Measurements from ENCODE around the gene COL12A1. TPM values are rescaled to one million over a fixed set of nuclear protein-coding genes. Genes with fewer than 3 reads are reported as not detected.

COL12A1 gene
- total RNA-seq, 1 donor from 2014 or later: 1,307 TPM

DNA sequence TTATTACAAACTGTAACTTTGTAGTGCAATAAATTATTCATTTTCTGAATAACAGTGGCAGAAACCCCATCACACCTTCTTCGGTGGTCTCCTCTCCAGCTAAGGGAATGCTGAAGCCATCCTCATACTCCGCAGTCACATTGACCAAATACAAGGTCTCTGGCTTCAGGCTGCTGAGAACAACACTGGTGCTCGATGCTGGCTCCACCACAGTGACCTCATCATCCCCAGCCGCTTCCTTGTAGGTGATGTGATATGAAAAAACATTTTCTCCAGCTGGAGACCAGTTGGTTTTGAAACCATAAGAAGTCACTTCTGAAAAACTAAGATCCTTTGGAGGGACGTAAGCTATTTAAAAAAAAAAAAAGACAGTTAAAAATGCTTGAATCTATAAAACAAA lies 25.0 kb downstream of the COL12A1 start:
- DNase-seq (ENCODE audit: low spot score): no peak

DNA sequence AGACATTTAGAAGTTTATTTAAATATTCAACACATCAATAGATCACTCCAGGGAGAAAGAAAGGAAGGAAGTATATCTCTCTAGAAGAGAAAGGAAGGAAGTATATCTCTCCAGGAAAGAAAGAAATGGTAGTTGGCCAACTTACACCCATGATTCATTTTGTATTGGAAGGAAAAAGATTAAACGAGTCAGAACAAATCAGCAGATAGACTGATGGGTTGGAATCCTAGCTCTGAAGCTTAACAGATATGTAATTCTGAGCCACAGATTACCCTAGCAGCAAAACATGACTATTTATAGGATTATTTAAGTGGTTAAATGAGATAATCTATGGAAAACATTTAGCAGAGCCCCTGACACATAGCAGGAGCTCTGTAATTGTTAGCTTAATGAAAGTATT lies 27.1 kb downstream of the COL12A1 start:
- no peak for DNase-seq (ENCODE audit: low spot score)

DNA sequence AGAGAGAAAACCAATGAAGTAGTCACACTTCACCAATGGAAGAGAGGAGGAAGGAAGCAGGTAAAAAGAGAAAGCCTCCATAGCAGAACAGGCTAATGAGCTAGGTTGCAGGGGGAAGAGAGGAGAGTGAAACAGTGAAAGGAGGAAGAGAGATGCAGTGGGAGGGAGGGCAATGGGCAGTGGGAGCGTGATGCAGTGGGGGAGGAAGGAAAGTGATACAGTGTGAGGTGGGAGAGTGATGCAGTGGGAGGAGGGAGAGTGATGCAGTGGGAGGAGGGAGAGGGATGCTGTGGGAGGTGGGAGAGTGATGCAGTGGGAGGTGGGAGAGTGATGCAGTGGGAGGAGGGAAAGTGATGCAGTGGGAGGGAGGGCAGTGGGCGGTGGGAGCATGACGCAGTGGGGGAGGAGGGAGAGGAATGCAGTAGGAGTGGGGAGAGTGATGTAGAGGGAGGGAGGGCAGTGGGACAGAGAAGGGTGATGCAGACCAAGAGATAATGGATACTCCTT lies 29.7 kb downstream of the COL12A1 start:
- DNase-seq (ENCODE audit: low spot score): no peak

DNA sequence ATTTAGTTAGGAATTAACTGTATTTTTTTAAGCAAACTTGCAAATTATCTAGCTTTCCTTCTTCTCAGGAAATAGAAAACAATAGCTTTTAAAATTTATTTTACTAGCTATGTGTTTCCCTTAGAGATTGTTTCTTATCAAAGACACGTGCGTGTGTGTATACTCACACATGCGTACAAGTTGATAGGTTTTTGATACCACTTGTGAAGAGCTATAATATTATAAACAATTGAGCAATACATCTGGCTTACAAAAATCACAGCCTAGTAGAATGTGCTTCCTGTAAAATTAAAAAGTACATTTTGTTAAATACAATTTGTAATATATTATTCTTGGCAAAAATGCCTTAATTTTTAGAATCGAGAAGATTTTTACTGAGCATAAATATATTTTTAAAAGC lies 33.9 kb downstream of the COL12A1 start:
- no peak for DNase-seq (ENCODE audit: low spot score)

DNA sequence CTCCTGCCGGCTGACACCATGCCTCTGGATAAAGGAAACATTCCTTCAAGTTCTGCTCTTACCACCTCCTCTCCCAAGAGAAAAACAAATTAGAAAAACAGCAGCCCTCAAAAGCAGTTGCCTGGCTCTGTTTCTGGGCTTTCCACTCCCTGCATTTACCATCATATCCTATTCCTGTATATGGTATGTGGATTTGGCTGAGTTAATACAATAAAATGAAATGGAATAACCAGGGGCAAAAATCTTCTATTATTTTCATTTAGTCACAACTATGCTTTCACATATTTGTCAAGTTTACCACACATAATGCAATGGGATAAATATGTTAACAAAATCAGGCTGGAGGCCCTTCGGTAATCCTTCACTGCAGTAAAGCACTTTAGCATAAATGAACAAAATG lies 34.3 kb downstream of the COL12A1 start:
- no peak for DNase-seq (ENCODE audit: low spot score)

DNA sequence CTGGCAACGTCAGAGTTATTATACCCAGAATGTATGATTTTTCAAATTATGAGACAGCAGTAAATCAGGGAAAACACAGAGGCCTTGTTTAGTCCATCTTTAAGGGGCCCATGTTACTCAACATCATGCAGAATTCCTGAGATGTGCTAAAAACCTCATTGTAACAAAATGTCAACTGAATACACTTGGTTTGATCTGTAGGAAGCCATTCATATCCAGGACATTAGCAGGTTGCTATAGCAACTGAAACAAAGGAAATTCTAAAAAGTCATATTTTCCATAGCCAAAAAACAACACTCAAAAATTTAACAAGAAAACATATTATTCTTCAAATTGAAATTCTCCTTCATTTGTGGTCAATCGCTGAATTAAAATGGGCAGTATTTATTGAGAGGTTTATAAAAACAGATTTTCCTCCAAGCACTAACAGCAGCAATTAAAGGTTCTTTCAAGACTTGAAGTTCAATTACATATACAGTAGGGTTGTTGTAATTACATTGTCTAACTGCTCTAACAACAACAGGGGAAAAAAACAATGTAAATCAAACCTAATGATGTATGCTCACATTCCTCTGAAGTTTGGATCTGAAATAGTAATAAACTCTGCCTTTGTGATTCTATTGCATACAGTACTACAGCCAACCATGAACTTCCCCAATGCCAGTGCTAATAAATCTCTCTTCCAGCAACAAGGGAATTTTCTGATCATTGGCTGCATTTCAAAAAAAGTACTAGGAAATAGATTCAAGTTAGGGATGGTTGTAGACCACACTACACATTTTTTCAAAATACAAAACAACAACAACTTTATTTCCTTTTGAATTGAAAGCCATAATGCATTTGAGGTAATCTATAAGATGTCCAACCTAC lies 34.9 kb downstream of the COL12A1 start:
- DNase-seq (ENCODE audit: low spot score): no peak

DNA sequence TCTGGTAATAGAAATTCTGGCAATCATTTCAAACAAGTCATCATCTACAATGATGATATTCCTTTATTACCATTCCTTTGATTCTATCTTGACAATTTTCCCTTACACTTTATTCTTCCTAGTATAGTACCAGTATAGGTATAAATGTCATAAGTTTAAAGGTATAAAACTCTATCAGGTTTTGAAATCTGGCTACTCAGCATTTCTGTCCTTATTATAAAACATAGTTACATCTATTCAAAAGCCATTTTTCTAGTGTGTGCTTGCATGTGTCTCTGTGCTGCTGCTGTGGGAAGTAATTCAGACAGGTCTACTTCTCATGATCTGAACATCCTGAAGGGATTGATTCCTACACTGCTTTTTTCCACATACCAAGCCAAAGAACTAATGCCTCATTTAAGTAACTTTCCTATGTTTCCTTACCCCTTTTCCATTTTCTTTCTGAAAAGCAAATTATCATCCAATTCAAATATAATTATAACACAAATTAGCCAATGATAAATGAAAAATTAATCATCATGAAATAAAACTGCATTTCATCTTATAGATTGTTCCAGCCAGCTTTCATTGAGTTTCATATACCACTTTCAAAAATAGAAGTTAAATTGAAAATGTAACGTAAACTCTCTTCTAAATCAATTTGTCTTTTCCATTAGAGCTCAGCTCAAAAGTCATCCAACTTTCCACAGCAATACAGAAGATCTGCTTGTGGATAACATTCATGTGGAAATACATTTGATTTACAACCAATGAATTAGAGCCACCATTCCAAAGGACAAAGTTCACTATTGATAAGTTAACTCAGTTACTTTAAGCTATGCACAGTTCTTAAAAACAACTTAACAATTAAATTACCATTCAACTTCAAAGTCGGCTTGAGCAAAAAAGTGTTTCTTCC lies 35.9 kb downstream of the COL12A1 start:
- DNase-seq (ENCODE audit: low spot score): no peak

DNA sequence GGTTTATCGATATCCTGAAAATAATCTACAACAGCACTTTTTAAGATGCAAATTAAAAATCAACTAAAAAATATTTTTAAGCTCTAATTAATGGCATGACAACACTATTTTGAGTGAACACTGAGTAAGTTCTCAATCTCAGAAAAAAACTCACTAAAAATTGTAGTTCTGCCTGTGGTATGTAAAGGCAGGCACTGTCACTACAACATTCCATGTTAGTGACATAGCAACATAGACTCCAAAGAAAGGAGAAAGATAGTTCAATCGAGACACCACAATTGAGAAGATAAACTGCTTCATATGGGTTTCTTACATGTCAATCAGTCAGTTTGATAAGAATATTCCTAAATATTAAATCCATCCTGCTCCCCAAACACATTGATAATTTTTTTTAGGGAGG lies 38.0 kb downstream of the COL12A1 start:
- no peak for DNase-seq (ENCODE audit: low spot score)

DNA sequence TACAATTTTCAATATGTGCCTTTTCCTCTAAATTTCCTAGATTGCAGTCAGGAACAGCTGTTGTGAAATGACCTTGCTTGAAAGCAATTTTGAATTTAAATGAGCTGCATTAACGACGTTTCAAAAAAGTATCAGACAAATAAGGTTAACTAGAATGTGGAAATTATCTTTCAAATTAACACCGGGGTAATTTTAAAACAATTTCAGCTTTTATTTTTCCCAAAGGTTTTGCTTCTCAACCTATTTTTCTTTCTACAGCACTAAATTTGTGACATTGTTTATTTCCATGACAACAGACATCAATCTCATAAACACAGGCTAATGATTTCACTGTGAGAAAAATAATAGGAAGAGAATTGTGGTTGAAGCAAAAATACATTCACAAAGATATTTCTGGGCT lies 38.5 kb downstream of the COL12A1 start:
- no peak for DNase-seq (ENCODE audit: low spot score)

DNA sequence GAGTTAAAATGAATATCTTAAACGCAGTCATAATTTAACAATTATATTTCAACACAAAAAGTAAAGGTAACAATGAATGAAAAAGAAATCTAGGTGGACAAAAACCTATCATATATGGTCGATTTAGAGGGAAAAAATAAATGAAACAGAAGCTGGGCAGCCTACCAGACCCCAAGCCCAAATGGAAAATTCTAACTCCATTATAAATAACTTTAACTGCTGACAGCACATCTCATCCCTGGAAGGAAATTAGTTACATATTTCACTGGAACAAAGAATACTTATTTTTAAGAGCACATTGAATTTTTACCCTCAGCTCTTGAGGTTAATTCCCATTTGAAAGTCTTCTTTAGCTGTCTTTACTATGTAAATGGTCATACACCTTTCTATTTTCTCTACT lies 39.1 kb downstream of the COL12A1 start:
- DNase-seq (ENCODE audit: low spot score): no peak

DNA sequence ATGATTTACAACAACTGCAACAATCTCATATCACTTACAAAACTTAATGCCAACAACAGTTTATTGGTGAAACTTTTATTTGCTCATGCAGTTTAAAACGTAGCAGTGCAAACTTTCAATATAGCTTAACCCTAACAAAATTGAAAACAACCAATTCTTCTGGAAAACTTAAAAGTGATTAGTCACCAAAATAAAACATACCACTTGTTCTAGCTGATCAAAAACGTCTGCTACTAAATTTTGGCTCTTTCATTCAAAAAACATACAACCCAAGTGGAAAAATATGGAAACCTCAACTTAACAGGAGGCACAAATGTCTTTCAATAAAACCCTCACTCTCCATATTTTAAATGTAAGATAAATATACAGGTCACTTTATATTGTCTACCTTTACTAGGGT lies 39.6 kb downstream of the COL12A1 start:
- no peak for DNase-seq (ENCODE audit: low spot score)

DNA sequence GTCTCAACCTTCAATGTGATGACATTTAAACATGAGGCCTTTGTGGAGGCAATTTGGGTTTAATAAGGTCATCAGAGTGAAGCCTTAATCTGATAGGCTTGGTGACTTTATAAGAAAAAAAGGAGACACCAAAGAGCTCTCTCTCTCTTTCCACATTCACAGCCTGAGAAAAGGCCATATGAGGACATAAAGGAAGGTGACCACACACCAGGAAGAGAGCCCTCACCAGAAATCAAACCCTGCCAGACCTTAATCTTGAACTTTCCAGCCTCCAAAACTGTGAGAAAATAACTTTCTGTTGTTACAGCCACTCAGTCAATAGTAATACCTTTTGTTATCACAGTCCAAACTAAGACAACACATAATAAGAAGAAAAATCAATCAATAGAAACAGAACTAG lies 47.7 kb downstream of the COL12A1 start:
- no peak for DNase-seq (ENCODE audit: low spot score)

DNA sequence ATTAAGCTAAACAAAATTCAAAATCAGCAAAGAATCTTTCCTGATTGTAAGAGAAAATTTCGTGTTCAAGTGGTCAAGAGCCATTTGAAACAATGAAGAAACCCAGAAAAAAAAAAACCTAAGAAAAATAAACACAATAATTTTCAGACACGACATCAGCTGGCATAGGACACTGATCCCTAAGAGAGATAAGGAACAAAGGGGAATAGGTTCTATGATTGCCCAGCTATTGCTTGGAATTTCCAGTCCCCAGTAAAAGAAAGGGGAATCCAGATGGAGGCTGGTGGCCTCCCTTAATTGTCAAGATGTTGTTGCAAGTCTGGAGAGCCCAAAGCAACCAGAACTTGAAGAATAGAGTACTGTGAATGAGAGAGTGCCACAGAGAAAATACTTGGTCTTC lies 48.5 kb downstream of the COL12A1 start:
- DNase-seq (ENCODE audit: low spot score): no peak

DNA sequence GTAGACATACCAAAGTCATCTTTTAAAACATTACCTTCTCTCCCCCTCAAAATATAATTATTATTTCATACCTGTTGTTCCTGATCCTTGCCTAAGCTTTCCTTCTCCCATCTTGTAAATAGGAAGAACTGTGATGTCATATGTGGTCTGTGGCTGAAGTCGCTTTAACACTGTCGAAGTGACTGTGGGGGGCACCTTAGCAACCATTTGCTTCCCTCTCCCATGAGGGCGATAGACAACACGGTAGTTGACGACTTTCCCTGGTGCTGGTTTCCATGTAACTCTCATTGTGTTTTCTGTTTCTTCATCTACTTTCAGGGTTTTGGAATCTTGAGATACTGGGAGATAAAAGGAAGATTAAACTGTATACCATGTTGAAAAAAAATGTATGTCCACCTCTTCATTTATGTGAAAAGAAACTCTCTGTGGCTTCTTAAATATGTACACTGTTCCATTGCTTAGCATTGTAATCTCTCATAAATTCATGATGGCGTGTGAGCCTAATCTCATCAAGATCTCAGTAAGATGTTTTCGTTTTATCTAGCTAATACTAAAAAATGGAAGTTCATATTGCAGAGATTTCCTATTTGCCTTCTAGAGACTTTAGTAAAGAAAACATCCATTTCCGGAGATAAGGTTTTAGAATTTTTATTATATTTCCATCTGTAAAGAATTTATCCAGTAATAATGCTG lies 49.5 kb downstream of the COL12A1 start:
- peak; percentile 72 for DNase-seq (ENCODE audit: low spot score)

DNA sequence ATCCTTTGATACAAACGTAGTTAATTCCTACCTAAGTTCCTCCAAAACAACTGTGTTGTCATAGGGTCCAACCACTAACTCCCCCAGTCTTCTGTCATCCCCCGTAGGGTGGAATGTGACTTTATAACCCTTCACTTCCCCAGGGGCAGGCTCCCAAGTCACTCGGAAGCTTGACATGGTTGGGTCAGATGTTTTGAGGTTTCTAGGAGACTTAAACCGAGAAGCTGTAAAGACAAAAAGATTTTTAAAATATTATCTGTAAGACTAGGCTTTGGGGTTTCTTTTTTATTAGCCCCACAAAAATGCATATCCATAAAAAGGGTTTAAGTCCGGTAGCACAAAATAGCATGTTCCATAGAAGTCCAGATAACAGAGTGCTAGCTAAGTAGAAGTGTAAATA lies 50.2 kb downstream of the COL12A1 start:
- peak; percentile 59 for DNase-seq (ENCODE audit: low spot score)

DNA sequence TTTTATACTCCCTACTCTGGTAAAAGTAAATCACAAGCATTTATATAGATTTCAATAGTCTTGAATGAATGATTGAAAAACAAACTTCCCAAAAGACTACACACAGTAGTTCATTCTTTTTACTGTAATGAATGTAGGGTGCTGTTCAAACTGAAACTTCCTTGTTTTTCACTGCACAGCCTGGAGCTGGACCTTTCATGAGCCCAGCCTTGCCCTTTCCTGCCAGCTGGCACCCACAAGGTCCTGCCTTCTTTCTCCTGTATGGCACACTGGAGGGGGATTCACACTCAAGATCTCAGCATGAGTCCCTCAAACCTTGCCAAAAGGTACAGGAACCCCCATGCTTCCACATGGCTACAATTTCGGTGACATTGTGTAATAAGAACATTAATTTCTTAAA lies 50.9 kb downstream of the COL12A1 start:
- DNase-seq (ENCODE audit: low spot score): no peak

DNA sequence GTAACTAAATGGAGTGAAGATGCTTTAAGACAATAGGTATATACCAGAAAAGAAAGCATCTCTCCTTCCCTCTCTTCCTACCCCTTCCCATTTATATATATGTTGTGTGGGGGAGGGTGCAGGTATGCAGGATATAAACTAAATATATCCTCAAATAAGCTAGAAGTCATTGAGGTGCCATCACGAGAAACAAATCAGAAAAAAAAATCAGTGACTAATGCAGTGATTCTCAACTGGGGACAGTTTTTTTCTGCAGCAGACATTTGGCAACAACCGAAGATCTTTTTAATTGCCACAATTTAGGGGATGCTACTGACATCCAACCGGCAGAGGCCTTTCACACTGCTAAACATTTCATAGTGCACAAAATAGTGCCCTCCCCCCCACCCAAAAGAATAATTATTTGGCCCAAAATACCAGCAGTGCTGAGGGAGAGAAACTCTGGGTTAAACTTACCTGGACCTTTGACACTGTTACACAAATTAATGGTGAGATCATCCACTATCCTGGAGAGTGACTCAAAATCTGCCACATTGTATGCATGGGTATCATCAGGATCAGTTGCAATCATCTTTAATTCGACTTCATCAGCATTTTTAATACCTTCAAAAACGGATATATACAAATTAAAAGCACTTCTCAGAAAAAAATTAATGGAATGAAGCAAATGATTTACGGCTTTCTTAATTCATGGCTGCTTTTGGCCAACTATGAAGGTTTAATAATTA lies 55.0 kb downstream of the COL12A1 start:
- no peak for DNase-seq (ENCODE audit: low spot score)

DNA sequence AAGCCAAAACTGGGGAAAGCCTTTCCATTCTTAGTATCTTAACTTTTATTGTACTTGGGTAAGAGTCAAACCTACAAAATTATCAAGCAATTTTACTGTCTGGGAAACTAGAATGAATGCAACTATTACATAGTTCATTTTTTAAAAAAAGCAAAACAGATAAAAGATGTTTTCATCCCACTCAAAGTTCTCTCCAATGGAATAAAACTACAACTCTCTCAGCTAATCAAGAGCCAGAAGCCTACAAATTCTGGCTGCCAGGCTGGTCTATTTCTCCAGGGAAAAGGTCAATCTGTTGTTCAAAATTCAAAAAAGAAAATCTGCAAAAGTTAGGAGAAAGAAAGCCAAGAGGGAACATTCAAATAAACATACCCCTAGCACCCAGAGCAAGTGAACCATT lies 56.2 kb downstream of the COL12A1 start:
- no peak for DNase-seq (ENCODE audit: low spot score)

DNA sequence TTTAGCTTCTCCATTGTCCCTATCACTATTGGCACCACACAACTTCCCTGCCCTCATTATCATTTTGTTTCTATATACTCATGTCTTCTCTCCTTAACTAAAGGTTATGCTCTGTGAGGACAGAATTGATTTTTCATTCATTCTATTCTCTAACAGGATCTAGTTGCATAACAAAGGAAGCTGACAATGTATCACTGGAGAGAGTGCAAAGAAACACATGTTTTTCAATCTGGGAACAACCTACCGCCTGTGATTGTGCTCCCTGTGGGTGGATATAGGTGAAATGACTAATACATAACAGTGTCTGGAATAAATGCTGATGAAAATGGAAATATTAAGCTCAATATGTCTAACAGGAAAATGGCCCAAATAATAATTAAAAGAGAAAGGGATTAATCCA lies 56.6 kb downstream of the COL12A1 start:
- DNase-seq (ENCODE audit: low spot score): no peak

DNA sequence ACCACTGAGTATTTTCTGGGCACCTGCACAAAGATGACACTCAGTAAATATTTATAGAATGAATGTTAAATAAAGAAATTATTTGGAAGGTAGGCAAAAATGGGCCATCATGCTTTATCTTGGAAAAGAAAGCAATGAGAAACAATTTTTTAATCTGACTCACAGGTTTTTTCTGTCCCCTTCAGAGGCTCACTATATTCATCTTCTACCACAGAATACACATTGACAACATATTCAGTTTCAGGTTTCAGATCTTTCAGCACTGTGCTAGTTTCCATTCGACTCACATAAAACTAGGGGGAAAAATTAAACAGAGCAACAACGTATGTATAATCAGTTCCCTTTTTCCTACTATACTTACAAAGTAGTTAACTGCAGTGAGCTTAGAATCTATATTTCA lies 58.3 kb downstream of the COL12A1 start:
- no peak for DNase-seq (ENCODE audit: low spot score)

DNA sequence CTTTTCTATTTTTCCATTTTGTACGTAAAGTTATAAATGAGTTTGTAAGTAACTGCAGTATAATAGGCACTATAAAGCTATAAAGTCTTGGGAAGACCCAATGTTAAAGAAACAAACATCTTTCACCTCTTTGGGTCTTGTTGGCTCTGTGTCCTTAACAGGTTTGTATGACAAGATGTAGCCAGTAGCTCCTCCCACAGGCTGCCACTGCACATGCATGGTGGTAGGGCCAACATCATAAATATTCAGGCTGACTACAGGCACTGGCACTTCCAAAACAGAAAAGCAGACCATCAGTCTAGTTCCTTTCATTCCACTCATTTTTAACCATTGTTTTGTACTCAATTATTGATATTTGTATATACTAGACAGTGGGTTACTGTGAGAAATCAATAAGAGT lies 59.9 kb downstream of the COL12A1 start:
- no peak for DNase-seq (ENCODE audit: low spot score)
